NK-92 treated with Interleukin-12 subunit alpha and Interleukin-12 subunit beta, amount 100 ng/mL, for 24 hours (cell line): ENCODE results near the gene PLEK2.
"Not testable (repeated sequence)": the region's sequence is repeated elsewhere in the genome, so short reads cannot be mapped to it uniquely, and the experiment has no call there.

ENCODE experiments used
- DNase-seq: peaks from one replicate; lab custom pipeline; 2025; lab: John Stamatoyannopoulos, UW

Gene PLEK2

DNA sequence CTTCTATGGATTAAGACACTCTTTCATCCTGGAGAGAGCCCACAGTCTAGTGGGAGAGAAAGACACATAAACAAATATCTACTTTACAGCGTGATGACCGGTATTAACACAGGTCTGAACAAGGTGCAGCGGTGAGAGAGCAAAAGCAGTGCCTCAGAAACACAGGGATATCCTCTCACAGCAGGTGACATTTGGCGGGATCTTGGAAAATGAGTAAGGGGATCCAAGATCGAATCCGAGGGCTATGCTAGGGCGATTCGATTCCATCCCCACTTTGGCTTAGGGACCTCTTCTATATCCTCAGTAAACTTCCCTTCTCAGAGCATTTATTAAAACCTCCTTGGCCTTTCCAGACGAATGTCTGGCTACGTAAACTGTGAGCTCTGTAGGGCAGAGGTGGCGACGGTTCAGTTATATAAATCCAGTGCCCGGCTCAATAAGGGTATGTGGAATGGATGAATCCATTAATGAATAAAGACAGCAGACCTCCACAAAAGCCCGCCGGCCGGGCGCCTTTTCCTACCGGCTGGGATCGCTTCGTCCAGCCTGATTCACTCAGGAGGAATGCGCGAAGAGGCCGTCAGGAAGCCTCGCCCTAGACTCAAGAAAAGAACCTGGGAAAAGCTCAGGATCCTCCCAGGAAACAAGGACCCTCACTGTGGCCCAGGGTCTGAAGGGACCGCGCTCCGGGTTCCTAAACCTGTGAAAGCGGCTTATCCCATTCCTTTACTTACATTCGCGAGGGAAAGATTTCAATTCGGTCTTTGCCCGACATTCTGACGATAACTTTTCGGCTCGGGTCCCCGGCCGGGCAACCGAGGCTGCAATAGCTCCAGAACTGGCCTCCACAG, 52.8 kb downstream of the PLEK2 start:
- no peak for DNase-seq

DNA sequence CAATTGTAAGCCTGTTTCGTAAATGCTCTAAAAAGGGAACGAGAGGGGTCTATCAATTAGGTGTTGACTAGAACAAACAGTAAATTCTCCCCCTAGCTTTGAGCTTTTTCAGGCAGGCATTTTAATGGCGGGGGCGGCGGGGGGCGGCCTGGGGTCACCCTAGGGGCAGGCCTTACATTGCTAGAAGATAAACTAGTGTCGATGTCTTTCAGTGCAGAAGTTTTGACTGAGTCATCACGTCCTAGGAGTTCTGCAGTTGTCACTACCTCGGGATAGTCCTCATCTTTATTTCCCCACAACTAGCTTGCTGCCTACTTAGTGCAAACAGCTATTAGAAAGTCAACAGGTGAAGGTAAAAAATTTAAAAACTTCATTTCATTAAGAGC, 54.0 kb downstream of the PLEK2 start:
- no peak for DNase-seq

DNA sequence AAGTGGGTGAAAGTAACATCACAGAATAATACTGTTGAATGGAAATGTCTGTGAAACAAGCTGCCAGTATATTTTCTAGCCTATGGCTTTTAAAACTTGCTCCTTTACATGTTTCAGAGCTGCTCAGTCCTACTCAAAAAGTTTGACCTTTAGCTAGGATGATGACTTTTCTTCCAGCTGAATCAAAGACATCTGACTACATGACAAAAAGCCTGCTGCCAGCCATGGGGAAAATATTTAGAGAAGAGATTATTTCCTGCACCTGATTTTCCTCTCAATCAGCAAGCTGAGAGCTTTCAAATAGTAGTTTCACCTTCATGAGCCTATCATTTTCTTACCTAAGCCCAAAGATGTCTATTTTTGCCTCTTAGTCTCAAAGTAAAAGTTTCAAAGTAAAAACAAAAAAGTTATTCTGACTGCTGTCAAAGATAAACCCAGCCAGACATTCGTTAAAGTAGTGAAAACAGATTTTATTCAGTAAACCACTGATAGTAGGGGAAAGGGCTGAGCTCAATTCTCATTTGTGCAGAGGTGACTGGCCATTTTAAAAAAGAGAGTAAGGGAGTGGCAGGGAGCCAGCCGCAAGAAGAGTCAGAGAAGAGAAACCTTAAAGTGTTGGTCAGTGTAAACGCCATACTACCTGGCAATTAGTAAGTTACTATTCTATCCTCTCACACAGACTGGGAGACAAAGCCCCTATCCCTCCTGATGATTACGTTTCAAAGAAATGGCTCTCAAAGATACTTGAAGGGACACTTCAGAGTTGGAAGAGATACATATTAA, 54.6 kb downstream of the PLEK2 start:
- DNase-seq = no peak

DNA sequence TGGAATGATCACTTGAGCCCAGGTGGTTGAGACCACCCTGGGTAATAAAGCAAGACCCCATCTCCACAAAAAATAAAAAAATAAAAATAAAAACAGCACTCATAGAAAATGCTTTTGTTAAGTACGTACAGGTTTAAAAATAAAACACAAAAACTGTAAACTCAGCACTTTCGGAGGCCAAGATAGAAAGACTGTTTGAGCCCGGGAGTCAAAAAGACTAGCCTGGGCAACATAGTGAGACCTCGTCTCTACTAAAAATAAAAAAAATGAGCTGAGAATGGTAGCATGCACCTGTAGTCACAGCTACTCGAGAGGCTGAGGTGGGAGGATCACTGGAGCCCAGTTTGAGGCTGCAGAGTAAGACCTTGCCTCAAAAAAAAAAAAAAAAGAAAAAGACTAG, 59.9 kb downstream of the PLEK2 start:
- DNase-seq = no peak

DNA sequence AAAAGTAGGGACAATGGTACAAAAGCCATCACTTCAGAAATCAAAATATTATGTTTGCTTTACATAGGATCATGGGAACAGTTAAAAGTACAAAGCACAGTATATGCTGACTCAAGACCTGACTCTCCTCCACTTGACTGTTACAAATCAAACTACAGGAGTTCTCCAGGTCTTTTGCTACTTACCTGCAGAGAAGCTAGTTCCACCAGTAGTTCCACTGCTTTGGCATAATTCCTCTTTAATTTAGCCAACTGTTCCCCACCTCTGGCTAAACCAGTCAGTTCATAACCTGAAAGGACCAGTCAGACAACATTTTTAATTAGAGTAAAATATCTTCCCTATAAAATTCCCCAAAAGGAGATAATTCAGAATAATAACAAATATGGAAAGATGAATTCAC, 66.4 kb downstream of the PLEK2 start:
- no peak for DNase-seq

DNA sequence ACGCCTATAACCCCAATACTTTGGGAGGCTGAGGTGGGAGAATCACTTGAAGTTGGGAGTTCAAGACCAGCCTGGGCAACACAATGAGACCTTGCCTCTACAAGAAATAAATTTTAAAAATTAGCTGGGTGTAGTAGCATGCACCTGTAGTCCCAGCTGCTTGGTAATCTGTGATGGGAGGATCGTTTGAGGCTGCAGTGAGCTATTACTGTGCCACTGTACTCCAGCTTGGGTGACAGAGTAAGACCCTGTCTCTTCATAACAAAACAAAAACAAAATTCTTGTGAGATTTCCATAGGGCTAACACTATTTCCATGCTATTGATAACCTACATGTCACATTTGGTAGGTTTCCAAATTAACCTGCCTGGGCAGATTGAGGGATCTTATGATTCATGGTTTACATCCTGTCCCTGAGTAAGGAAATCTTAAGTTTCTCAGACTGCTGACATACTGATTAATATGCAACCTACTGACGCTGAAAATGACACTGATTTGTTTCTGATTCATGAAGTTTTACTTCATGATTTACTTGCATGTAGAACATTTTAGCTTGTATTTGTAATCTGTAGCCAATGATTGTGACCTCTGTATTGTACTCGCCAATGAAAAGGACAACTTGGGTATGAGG, 68.2 kb downstream of the PLEK2 start:
- DNase-seq = no peak

DNA sequence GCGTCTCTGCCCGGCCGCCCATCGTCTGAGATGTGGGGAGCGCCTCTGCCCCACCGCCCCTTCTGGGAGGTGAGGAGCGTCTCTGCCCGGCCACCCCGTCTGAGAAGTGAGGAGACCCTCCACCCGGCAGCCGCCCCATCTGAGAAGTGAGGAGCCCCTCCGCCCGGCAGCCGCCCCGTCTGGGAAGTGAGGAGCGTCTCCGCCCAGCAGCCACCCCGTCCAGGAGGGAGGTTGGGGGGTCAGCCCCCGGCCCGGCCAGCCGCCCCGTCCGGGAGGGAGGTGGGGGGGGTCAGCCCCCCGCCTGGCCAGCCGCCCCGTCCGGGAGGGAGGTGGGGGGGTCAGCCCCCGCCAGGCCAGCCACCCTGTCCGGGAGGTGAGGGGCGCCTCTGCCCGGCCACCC, 70.7 kb downstream of the PLEK2 start:
- DNase-seq = not testable (repeated sequence)
